Stomach (tissue), 9 donors: Measurements from ENCODE around the gene ITGA2. TPM values are rescaled to one million over a fixed set of nuclear protein-coding genes. Genes with fewer than 3 reads are reported as not detected.

Experiments
- DNase-seq, 2 donors: peaks; one replicate each; pipeline versions ENCODE4 v3.0.0 to v3.0.0-alpha.2; 2013 to 2019
- H3K27ac ChIP-seq, 5 donors: fragments of 200-600 bp in 4 of 5; sonication (generic) in 4 of 5; one replicate each; pipeline ENCODE4 v1.5.1; 2013 to 2019; ENCODE audit warnings: mild to moderate bottlenecking in 1 of 5, moderate library complexity in 1 of 5
- H3K27me3 ChIP-seq, 3 donors: fragments of 200-600 bp; sonication (generic); one replicate each; pipeline ENCODE4 v1.5.1; 2017 to 2019; ENCODE audit warnings: mixed run types in 1 of 3
- H3K36me3 ChIP-seq, 4 donors: fragments of 200-600 bp; sonication (generic); 1 replicate in 3 of 4; 2 replicates in 1 of 4; pipeline ENCODE4 v1.5.1; 2016 to 2019
- H3K4me1 ChIP-seq, 4 donors: fragments of 200-600 bp; sonication (generic); one replicate each; pipeline ENCODE4 v1.5.1; 2016 to 2019
- H3K4me3 ChIP-seq, 4 donors: fragments of 200-600 bp; sonication (generic) in 3 of 4; one replicate each; pipeline ENCODE4 v1.5.1; 2016 to 2019; ENCODE audit warnings: mild to moderate bottlenecking in 1 of 4
- H3K9me3 ChIP-seq, 4 donors: fragments of 200-600 bp; sonication (generic); one replicate each; pipeline ENCODE4 v1.5.1; 2016 to 2019
- EP300 ChIP-seq: sonication (generic); formaldehyde crosslinking; IDR thresholded peaks from one replicate; pipeline ENCODE4 v1.6.1; 2017; ENCODE audit warnings: antibody characterized with exemption
- POLR2A ChIP-seq, 4 donors: fragments of 450-650 bp; IDR thresholded peaks; one replicate each; pipeline ENCODE4 v1.6.1; 2016; ENCODE audit warnings: antibody characterized with exemption in 4 of 4, control low read depth in 2 of 4, mild to moderate bottlenecking in 1 of 4, moderate library complexity in 1 of 4
- POLR2AphosphoS5 ChIP-seq, 3 donors: sonication (generic); formaldehyde crosslinking; IDR thresholded peaks; one replicate each; pipeline ENCODE4 v1.6.1; 2016; ENCODE audit warnings: antibody characterized with exemption in 3 of 3
- WGBS, 5 donors: extraction: QIAGEN DNeasy Blood & Tissue Kit in 3 of 5; methylation state at CpG; one replicate each; pipeline versions ENCODE4 v1.1.5 to v1.1.7; 2013 to 2018; 5-methylcytosine and 5-hydroxymethylcytosine counted together
- intact Hi-C: fragments of 100-400 bp; cut with DNase I; formaldehyde crosslinking; loops from one replicate; pipeline ENCODE4 v1.15.1; 2023; ENCODE audit warnings: low total_unique reads
- polyA plus RNA-seq, 3 donors: library from polyadenylated mRNA; stranded (reverse); fragments of 200-250 nt; gene quantifications; one replicate each; pipeline ENCODE4 v1.2.3, GENCODE V29; 2013
- total RNA-seq, 5 donors: library from RNA; depleted of rRNA; stranded (reverse); fragments of >200 nt; gene quantifications; one replicate each; pipeline versions ENCODE4 v1.1.0 to v1.2.3, GENCODE V29; 2014 to 2016
- TF ChIP-seq, protein P1 (sequence below), 7 experiments: fragments of 450-650 bp in 4 of 7; fragments of 200-600 bp in 3 of 7; sonication (generic) in 3 of 7; IDR thresholded peaks; one replicate each; pipeline ENCODE4 v1.5.1; 2016 to 2019; ENCODE audit warnings: antibody characterized with exemption in 7 of 7, control low read depth in 2 of 7, mild to moderate bottlenecking in 1 of 7
- donor health status: healthy with polysubstance abuse.
- donor health status: Bipolar disorder and iron deficiency.
- donor health status: healthy.

Gene ITGA2
- total and polyA plus RNA-seq, 8 donors: 0.58 to 8.3 (median 3.3) TPM

DNA sequence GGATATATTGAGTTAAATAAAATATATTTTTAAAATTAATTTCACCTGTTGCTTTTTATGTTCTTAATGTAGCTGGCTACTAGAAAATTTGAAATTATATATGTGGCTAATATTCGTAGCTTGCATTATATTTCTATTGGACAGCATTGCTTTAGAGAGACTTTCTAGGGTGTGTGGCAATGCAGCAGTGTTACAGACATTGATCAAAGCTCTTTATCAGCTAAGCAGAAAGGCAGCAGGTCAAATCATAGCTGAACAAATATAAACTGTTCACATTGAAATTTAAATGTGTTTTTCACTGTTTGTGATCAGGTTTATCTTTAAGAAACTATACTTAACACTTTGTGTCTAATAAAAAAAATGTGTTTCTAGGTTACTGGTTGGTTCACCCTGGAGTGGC is 52.6 kb downstream of the ITGA2 start:
- 25 to 50% (median 48%) methylated on average over 1 of the region's 1 CpG for WGBS, 5 donors
- Histone ChIP-seq H3K27ac (no peak overlapping the region), H3K27me3 (no peaks in the 10 kb centered on the region), H3K4me3 (no peak overlapping the region), H3K4me1 (peaks cover 6 to 30% (median 19%) of the 10 kb centered on the region in 4 donors), H3K36me3 (no peaks in the 10 kb centered on the region), H3K9me3 (no peaks in the 10 kb centered on the region)
- no peak for DNase-seq
- TF ChIP-seq, protein P1, sequence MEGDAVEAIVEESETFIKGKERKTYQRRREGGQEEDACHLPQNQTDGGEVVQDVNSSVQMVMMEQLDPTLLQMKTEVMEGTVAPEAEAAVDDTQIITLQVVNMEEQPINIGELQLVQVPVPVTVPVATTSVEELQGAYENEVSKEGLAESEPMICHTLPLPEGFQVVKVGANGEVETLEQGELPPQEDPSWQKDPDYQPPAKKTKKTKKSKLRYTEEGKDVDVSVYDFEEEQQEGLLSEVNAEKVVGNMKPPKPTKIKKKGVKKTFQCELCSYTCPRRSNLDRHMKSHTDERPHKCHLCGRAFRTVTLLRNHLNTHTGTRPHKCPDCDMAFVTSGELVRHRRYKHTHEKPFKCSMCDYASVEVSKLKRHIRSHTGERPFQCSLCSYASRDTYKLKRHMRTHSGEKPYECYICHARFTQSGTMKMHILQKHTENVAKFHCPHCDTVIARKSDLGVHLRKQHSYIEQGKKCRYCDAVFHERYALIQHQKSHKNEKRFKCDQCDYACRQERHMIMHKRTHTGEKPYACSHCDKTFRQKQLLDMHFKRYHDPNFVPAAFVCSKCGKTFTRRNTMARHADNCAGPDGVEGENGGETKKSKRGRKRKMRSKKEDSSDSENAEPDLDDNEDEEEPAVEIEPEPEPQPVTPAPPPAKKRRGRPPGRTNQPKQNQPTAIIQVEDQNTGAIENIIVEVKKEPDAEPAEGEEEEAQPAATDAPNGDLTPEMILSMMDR (IDR thresholded peaks at IDR 0.05): no peak
- intact Hi-C loops: no loop called here

DNA sequence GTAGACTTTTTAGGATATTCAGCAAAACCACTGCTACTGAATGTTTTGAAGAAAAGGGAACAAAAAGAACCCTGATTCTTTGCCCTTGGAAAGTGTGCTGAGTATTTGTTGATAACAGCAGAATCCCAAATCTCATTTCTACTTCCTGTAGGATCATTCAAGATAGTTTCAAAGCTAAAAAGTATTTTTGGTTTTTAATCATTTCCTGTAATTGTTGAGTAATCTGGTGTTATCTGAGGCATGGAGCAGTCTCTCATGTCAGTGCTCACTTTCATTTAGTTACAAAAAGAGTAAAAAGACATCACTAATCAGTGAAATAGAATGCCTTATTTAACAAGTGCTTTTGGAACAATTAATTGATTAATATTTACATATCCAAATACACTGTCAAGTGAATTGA is 56.1 kb downstream of the ITGA2 start:
- Histone ChIP-seq H3K27me3 (no peaks in the 10 kb centered on the region), H3K27ac (no peak overlapping the region), H3K9me3 (no peaks in the 10 kb centered on the region), H3K36me3 (peaks cover 0 to 6% (median 2%) of the 10 kb centered on the region in 4 donors), H3K4me1 (peaks cover 0 to 14% (median 3%) of the 10 kb centered on the region in 4 donors), H3K4me3 (no peak overlapping the region)
- intact Hi-C loops: no loop called here
- DNase-seq: no peak
- TF ChIP-seq, protein P1 (IDR thresholded peaks at IDR 0.05): no peak
- no peak for TF ChIP-seq POLR2A (IDR thresholded peaks at IDR 0.05)
- no peak for TF ChIP-seq POLR2AphosphoS5 (IDR thresholded peaks at IDR 0.05)
- no peak for TF ChIP-seq EP300

DNA sequence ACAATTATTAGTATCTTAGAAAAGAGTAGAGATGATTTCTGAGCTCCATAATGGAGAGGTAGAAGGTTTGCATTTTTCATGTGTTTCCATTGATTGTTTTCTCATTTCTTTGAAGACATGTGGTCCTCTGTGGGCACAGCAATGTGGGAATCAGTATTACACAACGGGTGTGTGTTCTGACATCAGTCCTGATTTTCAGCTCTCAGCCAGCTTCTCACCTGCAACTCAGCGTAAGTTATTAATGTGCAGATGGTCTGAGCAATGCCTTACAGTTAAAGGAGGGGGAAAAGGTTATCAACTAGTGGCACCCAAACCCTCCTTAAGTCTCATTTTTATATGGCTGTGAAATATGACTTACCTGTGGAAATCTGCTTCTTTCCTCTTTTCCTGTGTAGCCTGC is 59.1 kb downstream of the ITGA2 start:
- WGBS, 5 donors: 71 to 95% (median 89%) methylated on average over 2 of the region's 2 CpGs

DNA sequence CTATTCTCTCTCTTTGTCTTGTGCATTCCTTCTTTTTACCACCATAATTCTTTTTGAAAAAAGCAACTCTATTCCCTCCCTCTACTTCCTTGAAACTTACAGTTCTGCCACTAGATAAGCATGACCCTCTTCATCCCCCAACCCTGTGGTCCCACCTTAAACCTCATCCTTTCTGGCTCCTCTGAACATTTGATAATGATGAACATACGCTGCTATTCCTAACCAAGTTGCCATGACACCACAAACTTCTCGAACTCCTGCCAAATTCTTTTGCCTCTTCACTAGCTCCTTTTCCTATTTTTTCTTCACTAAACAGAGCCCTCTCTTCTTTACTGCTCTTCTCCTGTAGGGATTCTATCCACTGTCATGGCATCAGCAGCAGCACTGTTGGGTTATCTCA is 63.3 kb downstream of the ITGA2 start:
- intact Hi-C loops: no loop called here
- no peak overlapping the region for H3K27ac ChIP-seq
- no peak for DNase-seq
- no peaks in the 10 kb centered on the region for H3K4me1 ChIP-seq
- no peaks in the 10 kb centered on the region for H3K27me3 ChIP-seq
- TF ChIP-seq EP300: no peak
- TF ChIP-seq POLR2AphosphoS5 (IDR thresholded peaks at IDR 0.05): no peak
- no peak for TF ChIP-seq POLR2A (IDR thresholded peaks at IDR 0.05)
- TF ChIP-seq, protein P1 (IDR thresholded peaks at IDR 0.05): no peak
- no peaks in the 10 kb centered on the region for H3K9me3 ChIP-seq
- no peak overlapping the region for H3K4me3 ChIP-seq
- H3K36me3 ChIP-seq: peaks cover 0 to 33% (median 15%) of the 10 kb centered on the region in 4 donors
- 88 to 93% (median 91%) methylated on average over 2 of the region's 2 CpGs for WGBS, 5 donors

More for the DNA sequence above, 59.1 kb downstream of the ITGA2 start:
- no peak overlapping the region for H3K4me3 ChIP-seq
- TF ChIP-seq, protein P1 (IDR thresholded peaks at IDR 0.05): no peak
- no peak for TF ChIP-seq POLR2AphosphoS5 (IDR thresholded peaks at IDR 0.05)
- TF ChIP-seq POLR2A (IDR thresholded peaks at IDR 0.05): no peak
- no peak for TF ChIP-seq EP300
- H3K9me3 ChIP-seq: no peaks in the 10 kb centered on the region
- no peak for DNase-seq
- peaks cover 0 to 26% (median 11%) of the 10 kb centered on the region in 4 donors for H3K36me3 ChIP-seq
- intact Hi-C loops: no loop called here
- no peaks in the 10 kb centered on the region for H3K4me1 ChIP-seq
- no peak overlapping the region for H3K27ac ChIP-seq
- H3K27me3 ChIP-seq: no peaks in the 10 kb centered on the region
